K562 (cell line): ENCODE data around the gene TMEM205. TPM values are rescaled to one million over a fixed set of nuclear protein-coding genes. Genes with fewer than 3 reads are reported as not detected.

Source experiments
- ATF3 ChIP-seq, 2 experiments: fragments of 450-650 bp in 1 of 2; sonication (generic) in 1 of 2; formaldehyde crosslinking in 1 of 2; IDR thresholded peaks in 1 of 2; conservative IDR thresholded peaks in 1 of 2; 2 replicates each; pipeline versions ENCODE4 v1.6.1 to v1.8.1; 2016 to 2023; ENCODE audit warnings: mild to moderate bottlenecking in 2 of 2, moderate library complexity in 2 of 2, inconsistent platforms in 1 of 2, missing genetic modification reagents in 1 of 2
- GABPB1 ChIP-seq: sonication (generic); formaldehyde crosslinking; IDR thresholded peaks from 2 replicates; pipeline ENCODE4 v1.8.0; 2022; ENCODE audit warnings: mild to moderate bottlenecking, missing genetic modification reagents
- KLF13 ChIP-seq: fragments of 450-650 bp; IDR thresholded peaks from 2 replicates; pipeline ENCODE4 v1.6.1; 2016; ENCODE audit warnings: missing genetic modification characterization, low read depth, mild to moderate bottlenecking, missing compliant biosample characterization, moderate library complexity, borderline replicate concordance
- MAX ChIP-seq: sonication (generic); formaldehyde crosslinking; IDR thresholded peaks from 2 replicates; pipeline ENCODE4 v1.9.0; 2022; ENCODE audit warnings: mild to moderate bottlenecking, missing genetic modification reagents
- MED1 ChIP-seq: sonication (generic); formaldehyde crosslinking; IDR thresholded peaks from 2 replicates; pipeline ENCODE4 v1.8.1; 2023; ENCODE audit warnings: missing genetic modification reagents, borderline replicate concordance
- MTA1 ChIP-seq: fragments of 450-650 bp; IDR thresholded peaks from 2 replicates; pipeline ENCODE4 v1.6.1; 2017; ENCODE audit warnings: borderline replicate concordance
- NCOA4 ChIP-seq: fragments of 450-650 bp; IDR thresholded peaks from 2 replicates; pipeline ENCODE4 v1.6.1; 2018; ENCODE audit warnings: mild to moderate bottlenecking; ENCODE audit not compliant: partially characterized antibody
- OTX1 ChIP-seq: fragments of 450-650 bp; formaldehyde crosslinking; IDR thresholded peaks from 2 replicates; pipeline ENCODE4 v1.4.0; 2022; ENCODE audit warnings: mild to moderate bottlenecking
- PCBP2 ChIP-seq: fragments of 200-400 bp; formaldehyde crosslinking; IDR thresholded peaks from 2 replicates; pipeline ENCODE4 v1.6.1; 2018; ENCODE audit warnings: low read length, low read depth, mild to moderate bottlenecking, moderate library complexity; ENCODE audit not compliant: poor library complexity, severe bottlenecking
- PHTF2 ChIP-seq: fragments of 250-450 bp; sonication (Bioruptor Pico); IDR thresholded peaks from 2 replicates; pipeline ENCODE4 v1.5.0; 2021; ENCODE audit warnings: mild to moderate bottlenecking
- RB1 ChIP-seq: fragments of 450-650 bp; IDR thresholded peaks from 2 replicates; pipeline ENCODE4 v1.6.1; 2017; ENCODE audit warnings: low read depth, mild to moderate bottlenecking
- RFX7 ChIP-seq: fragments of 250-450 bp; sonication (Bioruptor Pico); IDR thresholded peaks from 2 replicates; pipeline ENCODE4 v1.5.1; 2021; ENCODE audit warnings: mild to moderate bottlenecking
- SP1 ChIP-seq: sonication (generic); formaldehyde crosslinking; IDR thresholded peaks from 2 replicates; pipeline ENCODE4 v1.8.1; 2022; ENCODE audit warnings: mild to moderate bottlenecking, missing genetic modification reagents
- XRCC5 ChIP-seq: fragments of 200-400 bp; formaldehyde crosslinking; IDR thresholded peaks from 2 replicates; pipeline ENCODE4 v1.6.1; 2017; ENCODE audit warnings: low read depth, mild to moderate bottlenecking, low read length
- ZNF24 ChIP-seq: fragments of 450-650 bp; IDR thresholded peaks from 2 replicates; pipeline ENCODE4 v1.6.1; 2016
- polyA plus RNA-seq, 8 experiments: library from polyadenylated mRNA; depleted of rRNA in 4 of 8; stranded (reverse) in 5 of 8; unstranded in 3 of 8; fragments of >200 nt; fragmentation: Nextera tagmentation in 2 of 8; fragmentation: Illumina TruSeq in 1 of 8; extraction: Ambion mirVana in 2 of 8; extraction: Trizol in 1 of 8; gene quantifications; 2 replicates each; pipeline versions ENCODE4 v1.2.1 to v1.2.3, GENCODE V29; 2011 to 2014; ENCODE audit warnings: inconsistent platforms in 1 of 8, missing spikeins in 1 of 8
- total RNA-seq, 7 experiments: library from RNA; depleted of rRNA in 6 of 7; stranded (reverse); fragments of >200 nt in 6 of 7; fragmentation: Illumina TruSeq in 2 of 7; extraction: Trizol in 2 of 7; gene quantifications; 2 replicates each; pipeline versions ENCODE4 v1.2.1 to v1.2.3, GENCODE V29; 2011 to 2021; ENCODE audit warnings: low replicate concordance in 1 of 7
- TF ChIP-seq, protein P1 (sequence below): sonication (generic); formaldehyde crosslinking; IDR thresholded peaks from 2 replicates; pipeline ENCODE4 v1.8.1; 2023; ENCODE audit warnings: mild to moderate bottlenecking, missing genetic modification reagents
- TF ChIP-seq, protein P2 (sequence below): sonication (generic); formaldehyde crosslinking; IDR thresholded peaks from 2 replicates; pipeline ENCODE4 v1.8.1; 2023; ENCODE audit warnings: mild to moderate bottlenecking, missing genetic modification reagents

The TMEM205 gene
- total and polyA plus RNA-seq, 9 of the 15 experiments (the other 6 are each of a cell fraction or from before 2014, with no cell fraction given), result 21.3 to 81.5 (median 44.1) TPM

GRCh38 chr19:11293433-11294389 is 52.4 kb downstream of the TMEM205 start (continued):
- TF ChIP-seq ATF3 (IDR thresholded peaks at IDR 0.05), result no peak
- TF ChIP-seq ATF3 (CRISPR knock-in tag; conservative IDR thresholded peaks at IDR 0.05), result 0 out of 2 replicates have a peak, but pooled peaks have one; percentile 34
- TF ChIP-seq NCOA4, result peak; percentile 41
- 0 out of 2 replicates have a peak, but pooled peaks have one; percentile 22 for TF ChIP-seq OTX1 (CRISPR knock-in tag)
- TF ChIP-seq ZNF24, result peak; percentile 24; the same call in 1 of the 2 replicates
- TF ChIP-seq PCBP2, result no peak
- TF ChIP-seq RB1, result peak; percentile 78
- TF ChIP-seq, protein P1, sequence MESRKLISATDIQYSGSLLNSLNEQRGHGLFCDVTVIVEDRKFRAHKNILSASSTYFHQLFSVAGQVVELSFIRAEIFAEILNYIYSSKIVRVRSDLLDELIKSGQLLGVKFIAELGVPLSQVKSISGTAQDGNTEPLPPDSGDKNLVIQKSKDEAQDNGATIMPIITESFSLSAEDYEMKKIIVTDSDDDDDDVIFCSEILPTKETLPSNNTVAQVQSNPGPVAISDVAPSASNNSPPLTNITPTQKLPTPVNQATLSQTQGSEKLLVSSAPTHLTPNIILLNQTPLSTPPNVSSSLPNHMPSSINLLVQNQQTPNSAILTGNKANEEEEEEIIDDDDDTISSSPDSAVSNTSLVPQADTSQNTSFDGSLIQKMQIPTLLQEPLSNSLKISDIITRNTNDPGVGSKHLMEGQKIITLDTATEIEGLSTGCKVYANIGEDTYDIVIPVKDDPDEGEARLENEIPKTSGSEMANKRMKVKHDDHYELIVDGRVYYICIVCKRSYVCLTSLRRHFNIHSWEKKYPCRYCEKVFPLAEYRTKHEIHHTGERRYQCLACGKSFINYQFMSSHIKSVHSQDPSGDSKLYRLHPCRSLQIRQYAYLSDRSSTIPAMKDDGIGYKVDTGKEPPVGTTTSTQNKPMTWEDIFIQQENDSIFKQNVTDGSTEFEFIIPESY, result peak; percentile 79
- no peak for TF ChIP-seq PHTF2 (CRISPR knock-in tag)
- TF ChIP-seq SP1 (CRISPR knock-in tag), result peak; percentile 67
- TF ChIP-seq KLF13 (tag), result peak; percentile 55; the same call in 1 of the 2 replicates
- TF ChIP-seq, protein P2, sequence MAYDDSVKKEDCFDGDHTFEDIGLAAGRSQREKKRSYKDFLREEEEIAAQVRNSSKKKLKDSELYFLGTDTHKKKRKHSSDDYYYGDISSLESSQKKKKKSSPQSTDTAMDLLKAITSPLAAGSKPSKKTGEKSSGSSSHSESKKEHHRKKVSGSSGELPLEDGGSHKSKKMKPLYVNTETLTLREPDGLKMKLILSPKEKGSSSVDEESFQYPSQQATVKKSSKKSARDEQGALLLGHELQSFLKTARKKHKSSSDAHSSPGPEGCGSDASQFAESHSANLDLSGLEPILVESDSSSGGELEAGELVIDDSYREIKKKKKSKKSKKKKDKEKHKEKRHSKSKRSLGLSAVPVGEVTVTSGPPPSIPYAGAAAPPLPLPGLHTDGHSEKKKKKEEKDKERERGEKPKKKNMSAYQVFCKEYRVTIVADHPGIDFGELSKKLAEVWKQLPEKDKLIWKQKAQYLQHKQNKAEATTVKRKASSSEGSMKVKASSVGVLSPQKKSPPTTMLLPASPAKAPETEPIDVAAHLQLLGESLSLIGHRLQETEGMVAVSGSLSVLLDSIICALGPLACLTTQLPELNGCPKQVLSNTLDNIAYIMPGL (CRISPR knock-in tag), result peak; percentile 80; the same call in 1 of the 2 replicates
- TF ChIP-seq GABPB1 (CRISPR knock-in tag), result peak; percentile 51; the same call in 1 of the 2 replicates
- peak; percentile 30; the same call in 1 of the 2 replicates for TF ChIP-seq MTA1
- 0 out of 2 replicates have a peak, but pooled peaks have one; percentile 57 for TF ChIP-seq XRCC5
- no peak for TF ChIP-seq RFX7 (CRISPR knock-in tag)
- no peak for TF ChIP-seq MED1 (CRISPR knock-in tag)
- 0 out of 2 replicates have a peak, but pooled peaks have one; percentile 11 for TF ChIP-seq MAX (CRISPR knock-in tag)
